Measurements from ENCODE around the gene PRR35. TPM values are rescaled to one million over a fixed set of nuclear protein-coding genes. Genes with fewer than 3 reads are reported as not detected.

PRR35 gene
- total RNA-seq, 1 donor = under 0.01 TPM

DNA sequence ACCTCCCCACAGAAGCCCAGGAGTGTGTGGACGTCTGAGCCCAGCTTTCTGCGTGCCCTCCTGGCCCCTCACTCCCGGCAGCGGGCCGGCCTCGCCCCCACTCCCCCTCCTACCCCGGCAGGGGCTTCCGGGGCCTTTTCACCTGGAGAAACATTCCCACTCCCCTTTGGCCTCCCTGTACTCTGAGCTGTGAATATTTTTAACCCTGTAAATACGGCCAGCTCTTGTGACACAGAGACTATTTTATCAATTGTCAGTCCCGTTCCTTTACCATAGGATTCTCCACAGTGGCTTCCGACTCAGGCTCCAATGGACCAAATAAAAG is 5.9 kb upstream of the PRR35 start:
- TF ChIP-seq, protein P1, sequence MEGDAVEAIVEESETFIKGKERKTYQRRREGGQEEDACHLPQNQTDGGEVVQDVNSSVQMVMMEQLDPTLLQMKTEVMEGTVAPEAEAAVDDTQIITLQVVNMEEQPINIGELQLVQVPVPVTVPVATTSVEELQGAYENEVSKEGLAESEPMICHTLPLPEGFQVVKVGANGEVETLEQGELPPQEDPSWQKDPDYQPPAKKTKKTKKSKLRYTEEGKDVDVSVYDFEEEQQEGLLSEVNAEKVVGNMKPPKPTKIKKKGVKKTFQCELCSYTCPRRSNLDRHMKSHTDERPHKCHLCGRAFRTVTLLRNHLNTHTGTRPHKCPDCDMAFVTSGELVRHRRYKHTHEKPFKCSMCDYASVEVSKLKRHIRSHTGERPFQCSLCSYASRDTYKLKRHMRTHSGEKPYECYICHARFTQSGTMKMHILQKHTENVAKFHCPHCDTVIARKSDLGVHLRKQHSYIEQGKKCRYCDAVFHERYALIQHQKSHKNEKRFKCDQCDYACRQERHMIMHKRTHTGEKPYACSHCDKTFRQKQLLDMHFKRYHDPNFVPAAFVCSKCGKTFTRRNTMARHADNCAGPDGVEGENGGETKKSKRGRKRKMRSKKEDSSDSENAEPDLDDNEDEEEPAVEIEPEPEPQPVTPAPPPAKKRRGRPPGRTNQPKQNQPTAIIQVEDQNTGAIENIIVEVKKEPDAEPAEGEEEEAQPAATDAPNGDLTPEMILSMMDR (IDR thresholded peaks at IDR 0.05; ENCODE audit: extremely low read depth, low read depth, low read length) = no peak
- Histone ChIP-seq H3K27ac (ENCODE audit: low read depth, low read length) (no peak overlapping the region), H3K4me2 (ENCODE audit: insufficient read depth, low read length) (no peak overlapping the region)

DNA sequence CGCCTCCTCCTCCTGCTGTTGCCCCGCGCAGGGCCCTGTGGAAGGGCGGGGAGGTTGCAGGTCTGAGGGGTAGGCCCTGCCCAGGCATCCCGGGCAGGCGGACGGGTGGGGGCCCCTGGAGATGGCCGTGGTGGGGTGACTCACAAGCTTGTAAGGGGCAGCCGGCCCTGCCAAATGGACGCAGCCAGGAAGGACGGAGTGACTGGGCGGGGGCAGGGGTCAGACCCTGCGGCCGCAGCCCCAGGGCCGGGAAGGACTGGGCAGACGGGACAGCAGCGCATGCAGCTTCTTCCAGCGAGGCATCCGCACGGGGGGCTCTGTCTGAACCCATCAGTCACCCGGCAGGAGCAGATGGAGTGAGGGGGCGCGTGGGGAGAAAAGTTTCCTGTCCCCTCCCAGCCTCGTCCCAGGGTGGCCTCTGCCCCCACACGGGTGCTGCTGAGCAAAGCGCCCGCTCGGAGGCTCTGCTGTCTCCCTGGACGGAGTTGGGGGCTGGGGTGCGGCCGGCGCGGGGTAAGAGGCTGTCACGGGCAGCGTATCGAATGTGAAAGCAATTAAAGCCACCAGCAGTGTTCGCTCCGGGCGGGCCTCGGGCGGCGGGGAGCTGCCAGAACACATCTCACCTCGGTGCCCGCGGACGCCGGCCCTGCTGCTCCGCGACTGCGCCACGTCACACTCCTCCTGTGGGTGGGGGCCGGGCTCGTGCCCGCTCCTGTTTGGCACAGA is 5.4 kb upstream of the PRR35 start:
- H3K4me3 ChIP-seq (ENCODE audit: insufficient read depth, low read length) = no peak overlapping the region
- TF ChIP-seq, protein P1 (IDR thresholded peaks at IDR 0.05; ENCODE audit: extremely low read depth, low read depth, low read length) = no peak
- H3K27ac ChIP-seq (ENCODE audit: low read depth, low read length) = no peak overlapping the region
- no peaks in the 10 kb centered on the region for H3K9me3 ChIP-seq (ENCODE audit: low read depth, low read length)
- peaks cover 7% of the 10 kb centered on the region for H3K79me2 ChIP-seq (ENCODE audit: insufficient read depth, low read length)
- peaks cover 6% of the 10 kb centered on the region for H3K4me1 ChIP-seq (ENCODE audit: insufficient read depth, low read length)
- H2AFZ ChIP-seq (ENCODE audit: low read length) = no peak overlapping the region
- H3K36me3 ChIP-seq (ENCODE audit: insufficient read depth, low read length) = peaks cover 7% of the 10 kb centered on the region
- DNase-seq (ENCODE audit: insufficient read length, low spot score, missing footprints) = peak; percentile 100
- peaks cover 14% of the 10 kb centered on the region for H3K27me3 ChIP-seq (ENCODE audit: insufficient read depth, low read length)
- H3K4me2 ChIP-seq (ENCODE audit: insufficient read depth, low read length) = no peak overlapping the region
- no peaks in the 10 kb centered on the region for H4K20me1 ChIP-seq (ENCODE audit: insufficient read depth, low read length)

More for the DNA sequence above, 5.9 kb upstream of the PRR35 start:
- Histone ChIP-seq H3K27me3 (ENCODE audit: insufficient read depth, low read length) (peaks cover 9% of the 10 kb centered on the region), H3K79me2 (ENCODE audit: insufficient read depth, low read length) (peaks cover 10% of the 10 kb centered on the region), H3K4me1 (ENCODE audit: insufficient read depth, low read length) (peaks cover 6% of the 10 kb centered on the region), H3K36me3 (ENCODE audit: insufficient read depth, low read length) (peaks cover 7% of the 10 kb centered on the region), H4K20me1 (ENCODE audit: insufficient read depth, low read length) (no peaks in the 10 kb centered on the region), H3K9me3 (ENCODE audit: low read depth, low read length) (no peaks in the 10 kb centered on the region), H3K4me3 (ENCODE audit: insufficient read depth, low read length) (no peak overlapping the region), H2AFZ (ENCODE audit: low read length) (no peak overlapping the region)
- no peak for DNase-seq (ENCODE audit: insufficient read length, low spot score, missing footprints)

DNA sequence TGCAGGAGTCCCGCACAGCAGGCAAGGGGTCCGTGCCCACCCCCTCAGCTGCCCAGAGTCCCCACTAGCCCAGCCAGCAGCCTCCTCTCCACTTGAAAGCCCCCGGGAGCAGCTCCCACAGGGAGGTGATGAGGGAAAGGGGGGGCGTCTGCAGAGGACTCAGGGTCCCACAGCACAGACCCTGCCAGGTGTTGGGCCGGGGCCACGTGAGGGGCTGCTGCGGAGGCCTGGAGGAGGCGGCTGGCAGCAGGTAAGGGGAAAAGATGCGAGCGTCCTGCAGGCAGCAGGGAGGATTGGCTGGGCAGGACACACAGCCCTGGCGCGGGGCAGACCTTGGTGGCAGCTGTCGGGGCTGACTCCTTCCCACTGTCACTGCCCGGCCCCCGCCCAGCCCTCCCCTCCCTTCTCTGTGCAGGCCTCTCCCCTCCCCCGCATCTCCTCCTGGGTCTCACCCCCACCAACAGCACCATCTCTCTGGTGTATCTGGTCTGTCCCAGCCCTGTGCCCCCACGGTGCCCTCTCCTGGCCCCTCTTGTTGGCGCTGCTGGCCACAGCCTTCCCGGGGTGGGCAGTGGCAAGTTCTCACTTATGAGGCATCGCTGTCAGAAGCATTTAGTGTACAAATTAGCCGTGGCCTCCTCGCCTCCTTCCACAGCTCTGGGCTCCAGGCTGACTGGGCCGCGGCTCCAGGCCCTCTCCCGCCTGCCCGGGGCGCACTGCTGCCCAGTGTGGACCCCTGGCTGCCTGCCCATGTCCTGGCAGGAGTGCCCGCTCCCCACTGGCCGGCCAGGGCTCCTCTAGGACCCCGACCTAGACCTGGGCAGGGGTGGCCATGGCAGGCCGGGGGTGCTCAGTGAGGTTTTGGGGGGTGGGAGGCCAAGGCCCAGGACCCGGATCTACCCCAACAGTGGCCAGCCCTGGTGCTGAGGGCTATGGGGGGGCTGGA is 4.4 kb upstream of the PRR35 start:
- TF ChIP-seq, protein P1 (IDR thresholded peaks at IDR 0.05; ENCODE audit: extremely low read depth, low read depth, low read length) = no peak
- H3K4me1 ChIP-seq (ENCODE audit: insufficient read depth, low read length) = peaks cover 6% of the 10 kb centered on the region
- H2AFZ ChIP-seq (ENCODE audit: low read length) = no peak overlapping the region
- peaks cover 18% of the 10 kb centered on the region for H3K27me3 ChIP-seq (ENCODE audit: insufficient read depth, low read length)
- H3K79me2 ChIP-seq (ENCODE audit: insufficient read depth, low read length) = peaks cover 2% of the 10 kb centered on the region
- no peaks in the 10 kb centered on the region for H3K9me3 ChIP-seq (ENCODE audit: low read depth, low read length)
- H4K20me1 ChIP-seq (ENCODE audit: insufficient read depth, low read length) = no peaks in the 10 kb centered on the region
- H3K36me3 ChIP-seq (ENCODE audit: insufficient read depth, low read length) = peaks cover 7% of the 10 kb centered on the region
- H3K4me3 ChIP-seq (ENCODE audit: insufficient read depth, low read length) = no peak overlapping the region
- H3K4me2 ChIP-seq (ENCODE audit: insufficient read depth, low read length) = no peak overlapping the region
- H3K27ac ChIP-seq (ENCODE audit: low read depth, low read length) = no peak overlapping the region
- peak; percentile 94 for DNase-seq (ENCODE audit: insufficient read length, low spot score, missing footprints)

Data from osteoblast (primary cell).